ENCODE data around the gene RBM6.
"Not testable (repeated sequence)": the region's sequence is repeated elsewhere in the genome, so short reads cannot be mapped to it uniquely, and the experiment has no call there.

RBM6 gene

GRCh38 chr3:50047426-50047825 is 107.5 kb downstream of the RBM6 start:
- no peak for DNase-seq
- no peak for TF ChIP-seq GATA1 (IDR thresholded peaks at IDR 0.05; ENCODE audit: low read depth, low read length)
- TF ChIP-seq POLR2A (IDR thresholded peaks at IDR 0.05; ENCODE audit: low read length), result no peak

- no peak for DNase-seq
- TF ChIP-seq POLR2A (IDR thresholded peaks at IDR 0.05; ENCODE audit: low read length), result no peak
- no peak for TF ChIP-seq GATA1 (IDR thresholded peaks at IDR 0.05; ENCODE audit: low read depth, low read length)
Measured at GRCh38 chr3:50050361-50050760, 110.4 kb downstream of the RBM6 start.

GRCh38 chr3:50057756-50058155 is 117.8 kb downstream of the RBM6 start:
- no peak for DNase-seq
- TF ChIP-seq POLR2A (IDR thresholded peaks at IDR 0.05; ENCODE audit: low read length) (no peak), GATA1 (IDR thresholded peaks at IDR 0.05; ENCODE audit: low read depth, low read length) (no peak)

GRCh38 chr3:50068134-50068533 is 128.2 kb downstream of the RBM6 start:
- no peak for TF ChIP-seq POLR2A (IDR thresholded peaks at IDR 0.05; ENCODE audit: low read length)
- TF ChIP-seq GATA1 (IDR thresholded peaks at IDR 0.05; ENCODE audit: low read depth, low read length), result no peak

GRCh38 chr3:50078091-50078490 is 138.1 kb downstream of the RBM6 start:
- DNase-seq, result no peak
- TF ChIP-seq GATA1 (IDR thresholded peaks at IDR 0.05; ENCODE audit: low read depth, low read length) (no peak), POLR2A (IDR thresholded peaks at IDR 0.05; ENCODE audit: low read length) (no peak)

More at GRCh38 chr3:50068134-50068533, 128.2 kb downstream of the RBM6 start:
- no peak for DNase-seq

GRCh38 chr3:50078622-50079021 is 138.7 kb downstream of the RBM6 start:
- TF ChIP-seq POLR2A (IDR thresholded peaks at IDR 0.05; ENCODE audit: low read length) (no peak), GATA1 (IDR thresholded peaks at IDR 0.05; ENCODE audit: low read depth, low read length) (no peak)
- no peak for DNase-seq

GRCh38 chr3:50084951-50085350 is 145.0 kb downstream of the RBM6 start:
- not testable (repeated sequence) for DNase-seq

GRCh38 chr3:50088725-50089608 is 149.0 kb downstream of the RBM6 start, which contains the start of gene RBM5:
RBM5 (plus strand) TSS chr3:50088919; CDS start chr3:50090435, 1,516 bp downstream.
- DNase-seq, result peak; percentile 94 to 95
- TF ChIP-seq GATA1 (IDR thresholded peaks at IDR 0.05; ENCODE audit: low read depth, low read length) (no peak), POLR2A (IDR thresholded peaks at IDR 0.05; ENCODE audit: low read length) (peak; percentile 87)

GRCh38 chr3:50089609-50089945 is 149.6 kb downstream of the RBM6 start:
- TF ChIP-seq GATA1 (IDR thresholded peaks at IDR 0.05; ENCODE audit: low read depth, low read length) (no peak), POLR2A (IDR thresholded peaks at IDR 0.05; ENCODE audit: low read length) (no peak)
- DNase-seq, result no peak

- no peak for TF ChIP-seq POLR2A (IDR thresholded peaks at IDR 0.05; ENCODE audit: low read length)
- DNase-seq, result no peak
Measured at GRCh38 chr3:50090984-50091383, 151.0 kb downstream of the RBM6 start.

GRCh38 chr3:50095352-50095998 is 155.5 kb downstream of the RBM6 start:
- no peak for DNase-seq
- TF ChIP-seq GATA1 (IDR thresholded peaks at IDR 0.05; ENCODE audit: low read depth, low read length), result no peak
- TF ChIP-seq POLR2A (IDR thresholded peaks at IDR 0.05; ENCODE audit: low read length), result no peak

GRCh38 chr3:50100386-50100785 is 160.4 kb downstream of the RBM6 start:
- no peak for TF ChIP-seq GATA1 (IDR thresholded peaks at IDR 0.05; ENCODE audit: low read depth, low read length)
- no peak for TF ChIP-seq POLR2A (IDR thresholded peaks at IDR 0.05; ENCODE audit: low read length)
- peak; percentile 16 to 30 for DNase-seq

- no peak for DNase-seq
- TF ChIP-seq GATA1 (IDR thresholded peaks at IDR 0.05; ENCODE audit: low read depth, low read length), result no peak
- TF ChIP-seq POLR2A (IDR thresholded peaks at IDR 0.05; ENCODE audit: low read length), result no peak
Measured at GRCh38 chr3:50100956-50101845, 161.3 kb downstream of the RBM6 start.

- no peak for TF ChIP-seq POLR2A (IDR thresholded peaks at IDR 0.05; ENCODE audit: low read length)
- no peak for TF ChIP-seq GATA1 (IDR thresholded peaks at IDR 0.05; ENCODE audit: low read depth, low read length)
- DNase-seq, result no peak
Measured at GRCh38 chr3:50102558-50102957, 162.6 kb downstream of the RBM6 start.
